GM15510 (cell line): ENCODE data around the gene CABP1.

Experiments used
- POLR2A ChIP-seq: IDR thresholded peaks from 3 replicates; pipeline ENCODE4 v1.6.1; 2011; ENCODE audit warnings: borderline replicate concordance; ENCODE audit not compliant: insufficient read length; ENCODE audit errors: extremely low read depth

The CABP1 gene

GRCh38 chr12:120654656-120655055 lies 14.2 kb downstream of the CABP1 start:
- TF ChIP-seq POLR2A = no peak

GRCh38 chr12:120656008-120656407 lies 15.6 kb downstream of the CABP1 start:
- TF ChIP-seq POLR2A = no peak

- no peak for TF ChIP-seq POLR2A
Observed at GRCh38 chr12:120658286-120659150, 18.1 kb downstream of the CABP1 start.

GRCh38 chr12:120659151-120659525 lies 18.7 kb downstream of the CABP1 start:
- no peak for TF ChIP-seq POLR2A

- TF ChIP-seq POLR2A = no peak
Observed at GRCh38 chr12:120661432-120661831, 21.0 kb downstream of the CABP1 start.

- TF ChIP-seq POLR2A = no peak
Observed at GRCh38 chr12:120662879-120663278, 22.5 kb downstream of the CABP1 start.

GRCh38 chr12:120663741-120664140 lies 23.3 kb downstream of the CABP1 start:
- TF ChIP-seq POLR2A = no peak

- TF ChIP-seq POLR2A = no peak
Observed at GRCh38 chr12:120666571-120667390, 26.4 kb downstream of the CABP1 start.

- TF ChIP-seq POLR2A = no peak
Observed at GRCh38 chr12:120668091-120668867, 27.9 kb downstream of the CABP1 start.

GRCh38 chr12:120668868-120669840 lies 28.7 kb downstream of the CABP1 start:
- no peak for TF ChIP-seq POLR2A

GRCh38 chr12:120670667-120671066 lies 30.2 kb downstream of the CABP1 start:
- TF ChIP-seq POLR2A = no peak

GRCh38 chr12:120674097-120674636 lies 33.7 kb downstream of the CABP1 start:
- no peak for TF ChIP-seq POLR2A

- TF ChIP-seq POLR2A = no peak
Observed at GRCh38 chr12:120677765-120678473, 37.5 kb downstream of the CABP1 start.
